ENCODE results near the gene TBX15. TPM values are rescaled to one million over a fixed set of nuclear protein-coding genes. Genes with fewer than 3 reads are reported as not detected.

Gene TBX15
- total RNA-seq, 2 donors from 2014 or later: not detected

DNA sequence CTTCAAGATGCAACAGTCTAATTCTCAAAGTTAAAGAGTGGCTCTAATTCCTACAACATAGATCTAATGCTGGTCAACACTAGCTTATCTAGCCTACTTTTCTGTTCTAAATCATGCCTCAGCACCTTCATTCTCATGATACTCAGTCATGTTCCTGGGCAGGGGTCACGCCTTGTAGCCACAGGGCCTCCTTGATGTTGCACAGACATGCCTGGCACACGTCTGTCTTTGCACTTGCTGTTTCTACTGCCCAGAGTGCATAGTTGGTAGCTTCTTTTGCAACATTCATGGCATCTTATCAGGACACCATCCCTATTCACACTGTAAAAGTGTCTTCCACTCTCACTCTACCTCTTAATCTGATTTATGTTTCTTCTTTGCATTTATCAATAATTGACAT, 76.6 kb downstream of the TBX15 start:
- peaks cover 5% of the 10 kb centered on the region for H3K9me3 Mint-ChIP-seq
- no peak for ATAC-seq
- no peaks in the 10 kb centered on the region for H3K4me1 Mint-ChIP-seq (ENCODE audit: low read depth in 2 of 2)
- no peak overlapping the region for H3K27ac Mint-ChIP-seq
- H3K27me3 Mint-ChIP-seq: no peaks in the 10 kb centered on the region
- no peaks in the 10 kb centered on the region for H3K36me3 Mint-ChIP-seq
- no peak for DNase-seq (ENCODE audit: low spot score)
- H3K4me3 Mint-ChIP-seq: no peak overlapping the region

DNA sequence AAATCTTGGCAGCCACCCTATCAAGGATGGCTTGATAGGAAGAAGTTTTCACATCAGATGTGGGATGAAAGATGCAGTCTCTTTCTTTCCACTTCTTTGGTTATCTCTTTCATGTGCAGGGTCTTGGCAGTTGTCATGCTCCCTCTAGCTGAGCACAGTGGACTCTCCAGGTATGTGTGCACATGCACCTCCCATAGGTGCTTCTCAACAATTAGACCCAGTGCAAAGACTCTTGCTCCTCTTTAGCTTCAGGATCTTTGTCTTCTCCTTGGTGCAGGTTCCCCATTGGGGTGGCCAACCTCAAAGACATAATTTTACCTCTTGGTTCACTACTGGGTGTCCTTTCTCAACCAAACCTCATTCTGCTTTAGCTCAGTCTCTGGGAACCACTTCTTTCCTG, 80.7 kb downstream of the TBX15 start:
- ATAC-seq (no peak), DNase-seq (ENCODE audit: low spot score) (no peak)
- H3K27me3 Mint-ChIP-seq: no peaks in the 10 kb centered on the region
- H3K4me1 Mint-ChIP-seq (ENCODE audit: low read depth in 2 of 2): no peaks in the 10 kb centered on the region
- no peak overlapping the region for H3K4me3 Mint-ChIP-seq
- peaks cover 5% of the 10 kb centered on the region for H3K9me3 Mint-ChIP-seq
- H3K27ac Mint-ChIP-seq: no peak overlapping the region
- H3K36me3 Mint-ChIP-seq: no peaks in the 10 kb centered on the region

DNA sequence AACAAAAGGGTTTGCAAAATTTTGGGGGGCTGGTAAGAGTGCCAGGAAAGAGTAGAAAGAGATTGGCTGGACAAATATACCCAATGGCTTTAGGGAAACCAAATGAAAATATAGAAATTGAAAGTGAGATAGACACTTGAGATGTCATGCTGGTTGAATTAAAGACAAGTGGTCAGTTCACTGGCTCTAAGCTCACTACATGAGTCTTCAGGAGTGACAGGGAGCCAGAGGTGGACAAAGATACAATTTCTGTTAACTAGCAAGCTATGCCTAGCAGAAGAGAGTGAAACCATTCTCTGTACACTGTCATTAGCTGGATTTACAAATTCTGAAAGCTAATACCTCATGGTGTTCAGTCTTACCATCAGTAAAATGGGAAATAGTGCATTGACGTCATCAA, 82.5 kb downstream of the TBX15 start:
- H3K27ac Mint-ChIP-seq: no peak overlapping the region
- peaks cover 5% of the 10 kb centered on the region for H3K9me3 Mint-ChIP-seq
- no peak overlapping the region for H3K4me3 Mint-ChIP-seq
- DNase-seq (ENCODE audit: low spot score) (no peak), ATAC-seq (no peak)
- H3K4me1 Mint-ChIP-seq (ENCODE audit: low read depth in 2 of 2): no peaks in the 10 kb centered on the region
- H3K27me3 Mint-ChIP-seq: no peaks in the 10 kb centered on the region
- H3K36me3 Mint-ChIP-seq: no peaks in the 10 kb centered on the region

DNA sequence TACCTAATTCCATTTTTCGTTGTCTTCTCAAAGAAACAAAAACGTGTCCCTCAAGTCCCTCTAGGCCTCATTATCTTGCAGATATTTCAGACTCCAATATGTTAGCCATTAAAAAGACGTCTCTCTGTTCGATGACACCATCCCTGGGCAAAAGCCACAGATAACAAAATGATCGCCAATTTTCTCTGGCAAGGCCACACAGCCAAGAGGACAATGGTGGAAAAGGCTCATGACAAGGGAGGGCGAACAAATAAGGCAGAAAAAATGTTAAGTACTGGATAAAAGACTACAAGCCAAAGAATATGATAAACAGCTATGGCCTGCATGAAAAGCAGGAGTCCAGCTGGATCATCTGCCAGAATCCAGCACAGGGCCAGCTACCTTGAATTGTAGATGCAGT, 82.9 kb downstream of the TBX15 start:
- no peaks in the 10 kb centered on the region for H3K27me3 Mint-ChIP-seq
- H3K9me3 Mint-ChIP-seq: peaks cover 5% of the 10 kb centered on the region

DNA sequence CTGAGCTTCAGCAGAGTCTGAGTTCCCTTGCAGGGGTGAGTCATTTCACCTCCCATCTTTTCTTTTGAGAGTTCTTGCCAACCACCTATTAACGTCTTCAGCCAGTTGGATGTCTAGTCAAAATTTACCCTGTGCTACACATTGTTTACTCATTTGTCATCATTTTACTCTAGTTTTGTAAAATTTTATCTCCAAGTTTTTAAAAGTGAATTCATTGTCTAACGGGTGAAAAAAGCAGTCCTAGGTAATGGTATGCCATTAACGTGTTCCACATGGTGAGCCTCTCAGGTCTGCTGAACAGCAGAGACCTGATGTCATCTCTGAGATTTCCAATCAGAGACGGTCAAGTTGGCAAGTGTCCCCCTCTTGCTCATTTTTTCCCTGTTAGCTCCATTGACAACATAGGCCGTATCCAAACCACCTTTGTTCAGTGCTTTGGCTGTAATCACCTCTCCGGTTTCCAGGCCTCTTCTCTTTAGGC, 85.4 kb downstream of the TBX15 start:
- Mint-ChIP-seq H3K27ac (no peak overlapping the region), H3K9me3 (no peaks in the 10 kb centered on the region), H3K27me3 (no peaks in the 10 kb centered on the region), H3K4me1 (ENCODE audit: low read depth in 2 of 2) (no peaks in the 10 kb centered on the region), H3K4me3 (no peak overlapping the region), H3K36me3 (no peaks in the 10 kb centered on the region)
- no peak for DNase-seq (ENCODE audit: low spot score)
- ATAC-seq: no peak

More for the DNA sequence above, 82.9 kb downstream of the TBX15 start:
- ATAC-seq (no peak), DNase-seq (ENCODE audit: low spot score) (no peak)
- H3K36me3 Mint-ChIP-seq: no peaks in the 10 kb centered on the region
- H3K4me3 Mint-ChIP-seq: no peak overlapping the region
- no peak overlapping the region for H3K27ac Mint-ChIP-seq
- no peaks in the 10 kb centered on the region for H3K4me1 Mint-ChIP-seq (ENCODE audit: low read depth in 2 of 2)

DNA sequence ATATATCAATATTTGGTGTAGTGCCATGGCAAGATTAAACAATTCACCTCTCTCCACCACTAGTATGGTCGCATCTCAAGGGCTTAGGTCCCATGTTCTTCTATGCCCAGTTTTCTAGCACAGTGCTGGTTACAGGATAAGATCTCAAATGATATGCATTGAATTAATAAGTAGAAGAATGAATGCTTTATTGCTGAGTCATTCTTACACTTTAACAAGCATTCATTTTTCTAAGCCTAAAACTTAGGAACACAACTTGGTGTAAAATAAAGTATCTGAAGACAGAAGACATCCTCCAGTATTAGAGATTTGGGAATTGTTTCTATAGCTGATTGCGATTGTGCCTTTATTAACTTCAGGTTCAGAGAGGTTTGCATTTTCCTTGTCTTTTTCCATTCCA, 85.8 kb downstream of the TBX15 start:
- Mint-ChIP-seq H3K27me3 (no peaks in the 10 kb centered on the region), H3K4me3 (no peak overlapping the region), H3K4me1 (ENCODE audit: low read depth in 2 of 2) (no peaks in the 10 kb centered on the region), H3K36me3 (no peaks in the 10 kb centered on the region), H3K9me3 (no peaks in the 10 kb centered on the region), H3K27ac (no peak overlapping the region)
- ATAC-seq (no peak), DNase-seq (ENCODE audit: low spot score) (no peak)

DNA sequence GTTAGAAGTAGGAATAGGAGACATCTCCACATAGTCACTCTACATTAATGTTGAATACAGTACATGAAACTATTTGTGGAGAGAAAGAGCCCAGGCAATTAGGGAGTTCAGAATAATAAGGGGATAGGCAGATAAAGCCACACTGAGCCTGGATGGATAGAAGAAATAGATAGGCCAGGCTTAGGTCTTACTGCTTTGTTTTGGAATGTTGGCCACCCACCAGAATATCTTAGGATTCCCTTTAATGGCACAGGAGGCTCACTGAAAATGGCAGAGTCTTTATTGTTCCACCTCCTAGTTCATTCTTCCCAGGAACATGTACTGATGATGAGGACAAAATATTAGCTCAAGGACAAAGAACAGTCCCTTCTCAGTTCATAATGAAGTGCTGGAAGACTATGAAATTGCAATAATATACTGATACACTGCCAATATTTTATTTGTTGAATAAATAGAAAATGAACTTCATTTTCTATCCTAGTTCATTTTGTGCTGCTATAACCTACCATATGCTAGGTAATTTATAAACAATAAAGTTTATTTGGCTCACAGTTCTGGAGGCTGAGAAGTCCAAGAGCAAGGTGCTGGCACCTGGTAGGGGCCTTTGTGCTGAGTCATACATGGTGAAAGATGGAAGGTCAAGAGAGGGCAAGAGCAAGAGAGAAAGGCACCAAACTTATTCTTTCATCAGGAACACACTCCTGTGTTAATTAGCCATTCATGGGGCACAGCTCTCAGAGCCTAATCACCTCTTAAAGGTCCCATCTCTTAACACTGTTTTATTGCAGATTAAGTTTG, 87.3 kb downstream of the TBX15 start:
- Mint-ChIP-seq H3K9me3 (no peaks in the 10 kb centered on the region), H3K27me3 (no peaks in the 10 kb centered on the region), H3K4me3 (no peak overlapping the region), H3K27ac (no peak overlapping the region), H3K36me3 (no peaks in the 10 kb centered on the region), H3K4me1 (ENCODE audit: low read depth in 2 of 2) (no peaks in the 10 kb centered on the region)
- no peak for ATAC-seq
- DNase-seq (ENCODE audit: low spot score): no peak

DNA sequence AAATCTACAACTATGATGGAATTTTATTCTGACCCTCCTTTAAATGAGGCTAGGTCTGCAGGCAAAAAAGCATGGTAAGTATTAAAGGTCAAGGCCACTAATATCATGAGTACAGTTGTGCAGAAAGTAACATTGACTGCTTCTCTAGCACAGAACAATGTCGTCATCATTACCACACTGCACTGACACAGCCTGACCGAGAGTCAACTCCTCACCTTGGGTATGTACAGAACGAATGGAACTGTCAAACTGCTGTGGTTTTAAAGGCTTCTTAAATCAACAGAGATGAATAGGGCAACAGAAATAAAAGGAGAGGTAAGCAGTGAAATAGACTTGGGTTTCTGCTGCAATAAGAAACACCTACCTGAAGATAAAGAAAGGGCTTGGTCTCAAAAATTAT, 88.8 kb downstream of the TBX15 start:
- no peak overlapping the region for H3K27ac Mint-ChIP-seq
- no peak for ATAC-seq
- no peaks in the 10 kb centered on the region for H3K27me3 Mint-ChIP-seq
- no peak for DNase-seq (ENCODE audit: low spot score)
- H3K4me3 Mint-ChIP-seq: no peak overlapping the region
- no peaks in the 10 kb centered on the region for H3K4me1 Mint-ChIP-seq (ENCODE audit: low read depth in 2 of 2)
- H3K9me3 Mint-ChIP-seq: peaks cover under 1% of the 10 kb centered on the region
- H3K36me3 Mint-ChIP-seq: no peaks in the 10 kb centered on the region

DNA sequence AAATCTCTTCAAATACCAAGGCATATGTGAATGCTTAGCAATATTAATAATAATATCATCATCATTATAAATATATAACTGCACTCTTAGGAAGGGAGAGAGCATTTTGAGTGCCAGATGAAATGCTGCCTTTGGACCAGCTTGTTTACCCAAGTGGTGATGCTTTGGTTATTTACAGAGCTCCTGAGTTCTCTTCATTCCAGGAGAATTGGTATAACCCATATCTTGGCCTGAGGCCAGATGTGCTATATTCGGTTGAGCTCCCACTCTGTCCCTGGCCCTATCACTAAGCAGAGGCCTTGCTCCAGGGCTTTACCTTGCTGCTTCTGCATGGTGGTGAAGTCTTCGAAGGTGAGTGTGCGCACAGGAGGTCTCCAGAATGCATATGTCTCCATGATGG, 89.4 kb downstream of the TBX15 start:
- Mint-ChIP-seq H3K27me3 (no peaks in the 10 kb centered on the region), H3K4me1 (ENCODE audit: low read depth in 2 of 2) (no peaks in the 10 kb centered on the region), H3K9me3 (peaks cover 7% of the 10 kb centered on the region), H3K4me3 (no peak overlapping the region), H3K36me3 (no peaks in the 10 kb centered on the region), H3K27ac (no peak overlapping the region)
- ATAC-seq (no peak), DNase-seq (ENCODE audit: low spot score) (no peak)

DNA sequence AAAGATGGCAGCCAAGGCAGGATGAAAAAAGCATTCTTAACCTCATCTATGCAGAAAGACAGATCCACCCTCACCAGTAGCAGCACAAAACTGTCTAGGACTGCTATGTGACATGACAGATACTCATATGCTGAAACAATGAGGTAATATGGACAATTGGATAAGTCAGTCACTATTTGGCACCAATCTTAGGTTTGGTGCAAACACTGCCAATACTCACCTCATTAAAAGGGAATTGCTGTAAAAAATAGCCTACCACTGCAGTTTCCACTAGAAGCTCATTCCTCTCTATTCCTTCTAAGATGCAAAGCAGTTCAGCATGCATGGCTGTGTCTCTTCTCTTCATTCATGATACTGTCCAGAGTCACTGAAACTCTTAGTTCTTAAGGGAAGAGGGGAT, 91.7 kb downstream of the TBX15 start:
- no peak for ATAC-seq
- Mint-ChIP-seq H3K4me3 (no peak overlapping the region), H3K4me1 (ENCODE audit: low read depth in 2 of 2) (no peaks in the 10 kb centered on the region), H3K27ac (no peak overlapping the region), H3K36me3 (no peaks in the 10 kb centered on the region), H3K9me3 (peaks cover 8% of the 10 kb centered on the region), H3K27me3 (no peaks in the 10 kb centered on the region)
- DNase-seq (ENCODE audit: low spot score): no peak

DNA sequence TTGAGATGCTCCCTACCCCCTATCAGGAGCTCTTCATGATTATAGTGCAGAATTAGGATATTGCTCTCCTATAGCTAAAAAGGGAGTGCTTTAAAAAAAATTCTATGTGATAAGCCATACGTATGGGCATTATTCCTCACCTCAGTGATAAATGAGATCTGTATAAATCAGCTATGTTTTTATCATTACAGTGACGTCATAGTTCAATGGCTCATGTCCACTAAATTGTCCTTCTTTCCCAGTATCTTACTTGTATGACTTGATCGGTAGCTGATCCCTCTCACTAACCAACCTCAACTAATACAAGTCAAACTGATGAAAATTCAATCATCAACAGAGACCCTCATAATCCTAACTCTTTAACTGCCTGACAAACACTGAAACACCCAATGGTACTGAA, 93.3 kb downstream of the TBX15 start:
- H3K9me3 Mint-ChIP-seq: peaks cover 12% of the 10 kb centered on the region
- no peaks in the 10 kb centered on the region for H3K27me3 Mint-ChIP-seq
- ATAC-seq: no peak
- H3K36me3 Mint-ChIP-seq: no peaks in the 10 kb centered on the region
- H3K27ac Mint-ChIP-seq: no peak overlapping the region
- no peak overlapping the region for H3K4me3 Mint-ChIP-seq
- no peaks in the 10 kb centered on the region for H3K4me1 Mint-ChIP-seq (ENCODE audit: low read depth in 2 of 2)
- no peak for DNase-seq (ENCODE audit: low spot score)

DNA sequence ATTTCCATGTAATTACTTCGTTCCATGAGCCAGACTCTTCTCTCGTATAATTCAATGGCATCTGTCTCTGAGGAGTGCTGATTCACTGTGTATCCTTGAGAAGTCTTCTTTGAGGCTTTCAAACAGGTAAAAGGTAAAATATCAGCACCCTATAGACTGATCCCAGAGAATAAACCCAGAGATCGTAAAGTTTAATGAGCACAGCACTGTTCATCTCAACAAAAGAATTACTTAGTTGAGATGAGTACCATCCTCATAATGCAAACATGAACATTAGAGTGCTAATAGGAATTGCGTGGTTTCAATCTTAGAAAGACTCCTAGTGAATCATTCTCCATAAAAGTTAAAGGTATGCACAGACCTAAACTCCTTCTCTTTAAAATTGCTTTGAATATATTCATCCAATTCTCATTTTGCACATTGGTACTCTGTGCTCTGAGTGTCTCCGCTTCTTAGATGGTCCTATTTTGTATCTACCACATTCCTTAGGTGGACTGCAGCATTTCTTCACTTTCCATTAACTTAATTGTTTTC, 97.2 kb downstream of the TBX15 start:
- H3K4me3 Mint-ChIP-seq: no peak overlapping the region
- H3K9me3 Mint-ChIP-seq: peaks cover 12% of the 10 kb centered on the region
- H3K36me3 Mint-ChIP-seq: no peaks in the 10 kb centered on the region
- H3K27me3 Mint-ChIP-seq: no peaks in the 10 kb centered on the region
- no peak overlapping the region for H3K27ac Mint-ChIP-seq
- no peaks in the 10 kb centered on the region for H3K4me1 Mint-ChIP-seq (ENCODE audit: low read depth in 2 of 2)
- DNase-seq (ENCODE audit: low spot score): no peak
- ATAC-seq: no peak

DNA sequence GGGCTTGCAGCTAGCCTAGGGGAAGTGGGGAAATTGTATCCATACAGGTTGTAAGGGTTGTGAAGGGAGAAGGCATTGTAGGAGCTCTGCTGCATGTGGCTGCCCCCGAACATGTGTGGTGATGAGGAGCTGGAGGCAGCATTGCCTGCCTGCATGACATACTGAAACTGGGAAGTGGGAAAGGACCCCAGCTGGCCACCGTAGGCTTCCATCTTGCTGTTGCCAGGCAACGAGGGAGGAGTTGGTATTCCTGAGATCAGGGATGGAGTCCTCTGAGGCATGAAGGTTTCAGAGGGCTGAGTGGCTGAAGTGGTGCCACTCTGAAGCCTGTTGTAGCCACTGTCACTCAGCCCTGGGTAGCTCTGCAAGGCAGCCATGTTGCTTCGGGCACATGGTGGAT, 103.2 kb downstream of the TBX15 start:
- Mint-ChIP-seq H3K4me1 (ENCODE audit: low read depth in 2 of 2) (no peaks in the 10 kb centered on the region), H3K27ac (no peak overlapping the region), H3K9me3 (peaks cover 4% of the 10 kb centered on the region), H3K36me3 (no peaks in the 10 kb centered on the region), H3K27me3 (no peaks in the 10 kb centered on the region), H3K4me3 (no peak overlapping the region)
- DNase-seq (ENCODE audit: low spot score) (no peak), ATAC-seq (no peak)

DNA sequence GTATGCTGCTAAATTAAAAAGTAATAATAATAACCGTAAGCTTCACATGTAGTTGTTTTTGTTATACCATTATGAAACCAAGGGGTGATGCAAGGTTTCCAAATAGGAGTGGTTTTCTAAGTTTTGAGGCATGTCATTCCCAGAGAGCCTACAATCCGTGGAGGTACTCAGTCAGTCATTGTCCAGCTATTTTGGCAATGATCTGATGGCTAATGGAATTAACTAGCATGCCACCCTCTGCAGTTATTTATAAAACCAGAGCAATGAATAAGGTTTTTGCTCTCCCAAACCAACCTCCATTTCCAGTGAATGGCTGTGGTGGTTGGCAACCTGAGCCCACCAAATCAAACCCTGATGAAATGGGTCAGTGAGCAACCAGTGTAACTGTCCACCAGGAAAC, 106.4 kb downstream of the TBX15 start:
- Mint-ChIP-seq H3K27me3 (no peaks in the 10 kb centered on the region), H3K4me3 (no peak overlapping the region), H3K27ac (no peak overlapping the region), H3K36me3 (no peaks in the 10 kb centered on the region), H3K4me1 (ENCODE audit: low read depth in 2 of 2) (no peaks in the 10 kb centered on the region), H3K9me3 (peaks cover 4% of the 10 kb centered on the region)
- ATAC-seq (no peak), DNase-seq (ENCODE audit: low spot score) (no peak)

DNA sequence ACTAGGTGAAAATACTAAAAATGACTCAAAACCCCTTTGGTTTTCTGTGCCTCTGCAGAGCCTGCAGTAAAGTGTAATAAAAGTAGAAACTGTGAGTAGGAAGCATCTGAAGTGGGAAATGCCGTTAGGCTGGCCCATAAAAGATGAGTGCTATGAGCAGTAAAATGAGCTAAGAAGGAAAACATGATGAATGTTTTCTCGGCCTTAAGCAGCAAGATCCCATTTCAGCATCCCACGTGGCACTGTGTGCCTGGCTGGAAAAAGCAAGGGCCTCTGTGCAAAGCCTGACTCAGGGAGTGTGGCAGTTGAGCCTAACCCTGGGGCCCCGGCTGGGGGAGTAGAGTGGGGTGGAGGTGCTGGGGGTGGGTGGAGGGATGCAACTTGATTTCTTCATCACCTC, 109.5 kb downstream of the TBX15 start:
- Mint-ChIP-seq H3K27me3 (no peaks in the 10 kb centered on the region), H3K27ac (no peak overlapping the region), H3K9me3 (peaks cover 7% of the 10 kb centered on the region), H3K4me1 (ENCODE audit: low read depth in 2 of 2) (no peaks in the 10 kb centered on the region), H3K36me3 (no peaks in the 10 kb centered on the region), H3K4me3 (no peak overlapping the region)
- DNase-seq (ENCODE audit: low spot score) (no peak), ATAC-seq (no peak)

Measured in natural killer cell treated with Interleukin-12 subunit alpha and Interleukin-12 subunit beta and Interleukin-15 and Interleukin-18, amount 100 ng/mL, for 72 hours (primary cell).